Measurements from ENCODE around the gene EP300. TPM values are rescaled to one million over a fixed set of nuclear protein-coding genes. Genes with fewer than 3 reads are reported as not detected.
"Not testable (repeated sequence)": the region's sequence is repeated elsewhere in the genome, so short reads cannot be mapped to it uniquely, and the experiment has no call there.

Gene EP300
- total RNA-seq (10 to 100 TPM; 23.4 to 41.7 (median 36.4) TPM), polyA plus RNA-seq (10 to 100 TPM in 1 of 2 donors, 1 to 10 TPM in 1; 5.8 to 13.9 TPM)
- long read RNA-seq, donor 1, partial matches to known transcripts = 3 of 8 reads
- long read RNA-seq, donor 1, other reads (novel, unspliced or antisense) = 5 of 8 reads
- long read RNA-seq, donor 2, partial matches to known transcripts = 6 of 7 reads
- long read RNA-seq, donor 2, other reads (novel, unspliced or antisense) = 1 of 7 reads
- long read RNA-seq, donor 3, partial matches to known transcripts = 31 of 35 reads
- long read RNA-seq, donor 3, other reads (novel, unspliced or antisense) = 4 of 35 reads

DNA sequence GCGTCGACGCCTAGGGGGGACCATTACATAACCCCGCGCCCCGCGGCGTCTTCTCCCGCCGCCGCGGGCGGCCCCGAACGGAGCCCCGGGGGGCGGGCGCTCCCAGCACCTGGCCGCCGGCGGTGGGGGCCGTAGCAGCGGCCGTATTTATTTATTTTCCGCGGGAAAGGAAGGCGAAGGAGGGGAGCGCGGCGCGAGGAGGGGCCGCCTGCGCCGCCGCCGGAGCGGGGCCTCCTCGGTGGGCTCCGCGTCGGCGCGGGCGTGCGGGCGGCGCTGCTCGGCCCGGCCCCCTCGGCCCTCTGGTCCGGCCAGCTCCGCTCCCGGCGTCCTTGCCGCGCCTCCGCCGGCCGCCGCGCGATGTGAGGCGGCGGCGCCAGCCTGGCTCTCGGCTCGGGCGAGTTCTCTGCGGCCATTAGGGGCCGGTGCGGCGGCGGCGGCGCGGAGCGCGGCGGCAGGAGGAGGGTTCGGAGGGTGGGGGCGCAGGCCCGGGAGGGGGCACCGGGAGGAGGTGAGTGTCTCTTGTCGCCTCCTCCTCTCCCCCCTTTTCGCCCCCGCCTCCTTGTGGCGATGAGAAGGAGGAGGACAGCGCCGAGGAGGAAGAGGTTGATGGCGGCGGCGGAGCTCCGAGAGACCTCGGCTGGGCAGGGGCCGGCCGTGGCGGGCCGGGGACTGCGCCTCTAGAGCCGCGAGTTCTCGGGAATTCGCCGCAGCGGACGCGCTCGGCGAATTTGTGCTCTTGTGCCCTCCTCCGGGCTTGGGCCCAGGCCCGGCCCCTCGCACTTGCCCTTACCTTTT lies at the start of gene EP300:
Gene EP300, plus strand, starts transcription at position 570 of the 795 bp plus-strand sequence. CDS start 413 bp downstream, outside the sequence.
- DNase-seq (peak; percentile 84 to 88), ATAC-seq (peak; percentile 38 to 60 (median 48))
- H3K36me3 ChIP-seq = peaks cover 0 to 4% (median 0%) of the 10 kb centered on the region in 9 donors
- peak within 1 kb of the TSS; percentile 73 to 100 (median 98) for H3K4me3 ChIP-seq
- H3K27ac ChIP-seq = peak within 1 kb of the TSS; percentile 100
- no peaks in the 10 kb centered on the region for H3K9me3 ChIP-seq
- WGBS, 2 donors = 1% methylated on average over 90 to 98 of the region's 112 CpGs
- no peaks in the 10 kb centered on the region for H3K27me3 ChIP-seq
- intact Hi-C loops (cut with DNase I) = loop anchor here in 8 of 10 donors (1.0 to 10.0 kb wide), 7 partner anchors 69 to 193 kb away; partner anchors contain the start of genes RANGAP1 (in 2 of the 8) and RBX1 (in 2 of the 8)
- TF ChIP-seq, protein P1, sequence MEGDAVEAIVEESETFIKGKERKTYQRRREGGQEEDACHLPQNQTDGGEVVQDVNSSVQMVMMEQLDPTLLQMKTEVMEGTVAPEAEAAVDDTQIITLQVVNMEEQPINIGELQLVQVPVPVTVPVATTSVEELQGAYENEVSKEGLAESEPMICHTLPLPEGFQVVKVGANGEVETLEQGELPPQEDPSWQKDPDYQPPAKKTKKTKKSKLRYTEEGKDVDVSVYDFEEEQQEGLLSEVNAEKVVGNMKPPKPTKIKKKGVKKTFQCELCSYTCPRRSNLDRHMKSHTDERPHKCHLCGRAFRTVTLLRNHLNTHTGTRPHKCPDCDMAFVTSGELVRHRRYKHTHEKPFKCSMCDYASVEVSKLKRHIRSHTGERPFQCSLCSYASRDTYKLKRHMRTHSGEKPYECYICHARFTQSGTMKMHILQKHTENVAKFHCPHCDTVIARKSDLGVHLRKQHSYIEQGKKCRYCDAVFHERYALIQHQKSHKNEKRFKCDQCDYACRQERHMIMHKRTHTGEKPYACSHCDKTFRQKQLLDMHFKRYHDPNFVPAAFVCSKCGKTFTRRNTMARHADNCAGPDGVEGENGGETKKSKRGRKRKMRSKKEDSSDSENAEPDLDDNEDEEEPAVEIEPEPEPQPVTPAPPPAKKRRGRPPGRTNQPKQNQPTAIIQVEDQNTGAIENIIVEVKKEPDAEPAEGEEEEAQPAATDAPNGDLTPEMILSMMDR (IDR thresholded peaks at IDR 0.05) = peak in 7 of 9 donors; percentile 24 to 57 (median 39)
- H3K4me1 ChIP-seq = peaks cover 0 to 47% (median 39%) of the 10 kb centered on the region in 9 donors

DNA sequence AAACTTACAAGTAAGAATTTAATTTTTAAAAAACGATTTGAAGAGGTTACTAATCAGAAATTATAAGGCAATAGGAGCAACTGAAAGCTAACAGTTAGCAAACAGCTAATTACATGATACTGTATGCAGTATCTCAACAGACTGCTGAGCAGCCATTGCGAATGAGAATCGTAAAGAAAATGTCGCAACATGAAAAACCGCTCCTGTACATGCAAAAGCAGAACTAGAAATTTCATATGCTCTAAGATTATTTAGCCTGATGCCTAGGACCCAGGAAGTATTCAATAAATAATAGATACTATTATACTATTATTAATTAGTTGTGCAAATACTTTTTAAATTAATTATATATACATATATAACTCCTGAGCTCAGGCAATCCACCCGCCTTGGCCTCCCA lies 48.7 kb upstream of the EP300 start:
- DNase-seq (no peak), ATAC-seq (no peak)
- H3K27ac ChIP-seq = no peak overlapping the region
- H3K4me3 ChIP-seq = no peak overlapping the region
- intact Hi-C loops (cut with DNase I) = no loop called here
- TF ChIP-seq, protein P1 (IDR thresholded peaks at IDR 0.05) = no peak
- peaks cover 0 to 25% (median 6%) of the 10 kb centered on the region in 9 donors for H3K4me1 ChIP-seq
- 78 to 81% methylated on average over 6 of the region's 6 CpGs for WGBS, 2 donors
- H3K27me3 ChIP-seq = peaks cover 0 to 5% (median 0%) of the 10 kb centered on the region in 7 donors
- H3K36me3 ChIP-seq = no peaks in the 10 kb centered on the region
- H3K9me3 ChIP-seq = no peaks in the 10 kb centered on the region

DNA sequence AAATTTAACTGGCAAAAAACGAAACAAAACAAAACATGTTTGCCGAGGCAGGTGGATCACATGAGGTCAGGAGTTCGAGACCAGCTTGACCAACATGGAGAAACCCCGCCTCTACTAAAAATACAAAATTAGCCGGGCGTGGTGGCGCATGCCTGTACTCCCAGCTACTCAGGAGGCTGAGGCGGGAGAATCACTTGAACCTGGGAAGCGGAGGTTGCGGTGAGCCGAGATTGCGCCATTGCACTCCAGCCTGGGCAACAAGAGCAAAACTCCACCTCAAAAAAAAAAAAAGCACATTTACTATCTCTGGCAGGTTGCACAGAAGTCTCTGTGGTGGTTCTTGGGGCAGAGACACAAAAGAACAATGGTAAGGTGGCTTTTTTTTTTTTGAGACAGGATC lies 46.8 kb upstream of the EP300 start:
- intact Hi-C loops (cut with DNase I); H3K27me3 ChIP-seq; ATAC-seq; H3K27ac ChIP-seq; H3K4me3 ChIP-seq; H3K9me3 ChIP-seq; DNase-seq; H3K36me3 ChIP-seq: not testable (repeated sequence)
- WGBS, 2 donors = 84 to 91% methylated on average over 12 of the region's 12 CpGs
- peaks cover 0 to 32% (median 12%) of the 10 kb centered on the region in 9 donors for H3K4me1 ChIP-seq

DNA sequence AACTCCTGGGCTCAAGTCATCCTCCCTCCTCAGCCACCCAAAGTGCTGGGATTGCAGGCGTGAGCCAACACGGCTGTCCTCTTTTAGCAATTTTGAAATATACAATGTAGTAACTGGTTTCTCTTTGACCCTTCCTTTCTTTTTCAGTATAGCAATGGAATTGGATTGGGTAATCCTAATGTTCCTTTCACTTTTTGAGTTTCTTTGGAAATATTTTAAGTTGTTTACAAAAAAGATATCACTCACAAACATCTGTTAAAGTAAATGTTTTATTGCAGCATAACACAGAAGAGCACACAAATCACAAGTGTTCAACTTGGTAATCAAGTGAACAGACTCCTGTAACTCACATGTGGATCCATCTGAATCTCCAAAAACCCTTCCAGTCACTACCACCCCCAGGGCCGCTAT lies 44.6 kb upstream of the EP300 start:
- 92 to 93% methylated on average over 3 of the region's 3 CpGs for WGBS, 2 donors
- peaks cover 0 to 5% (median 0%) of the 10 kb centered on the region in 7 donors for H3K27me3 ChIP-seq
- intact Hi-C loops (cut with DNase I) = no loop called here
- TF ChIP-seq, protein P1 (IDR thresholded peaks at IDR 0.05) = no peak
- no peak overlapping the region for H3K4me3 ChIP-seq
- no peaks in the 10 kb centered on the region for H3K9me3 ChIP-seq
- ATAC-seq = no peak
- no peak for DNase-seq
- peaks cover 0 to 32% (median 12%) of the 10 kb centered on the region in 9 donors for H3K4me1 ChIP-seq
- H3K36me3 ChIP-seq = no peaks in the 10 kb centered on the region
- H3K27ac ChIP-seq = peak overlapping the region in 2 of 10 donors; percentile 78 to 79

DNA sequence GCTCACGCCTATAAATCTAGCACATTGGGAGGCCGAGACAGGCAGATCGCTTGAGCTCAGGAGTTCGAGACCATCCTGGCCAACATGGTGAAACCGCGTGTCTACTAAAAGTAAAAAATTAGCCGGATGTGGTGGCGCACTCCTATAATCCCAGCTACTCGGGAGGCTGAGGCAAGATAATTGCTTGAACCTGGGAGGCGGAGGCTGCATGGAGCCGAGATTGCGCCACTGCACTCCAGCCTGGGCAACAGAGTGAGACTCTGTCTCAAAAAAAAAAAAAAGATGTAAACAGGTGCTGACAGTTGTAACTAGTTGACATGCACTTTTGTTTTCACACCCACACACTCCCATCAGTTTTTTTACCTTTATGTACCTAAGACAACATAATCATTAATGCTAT lies 44.0 kb upstream of the EP300 start:
- DNase-seq; H3K36me3 ChIP-seq; ATAC-seq; H3K27me3 ChIP-seq; H3K9me3 ChIP-seq; intact Hi-C loops (cut with DNase I): not testable (repeated sequence)
- 89 to 91% methylated on average over 12 of the region's 12 CpGs for WGBS, 2 donors
- Histone ChIP-seq H3K4me3 (peak overlapping the region in 6 of 10 donors; percentile 31 to 43 (median 37)), H3K4me1 (peaks cover 0 to 32% (median 12%) of the 10 kb centered on the region in 9 donors), H3K27ac (peak overlapping the region in 8 of 10 donors; percentile 26 to 79 (median 55))
